Measurements from ENCODE around the gene CBS.
A peak's percentile ranks its signal among the peaks of the same experiment; 100 is the strongest.
"Not testable (repeated sequence)": the region's sequence is repeated elsewhere in the genome, so short reads cannot be mapped to it uniquely, and the experiment has no call there.

CBS gene

DNA sequence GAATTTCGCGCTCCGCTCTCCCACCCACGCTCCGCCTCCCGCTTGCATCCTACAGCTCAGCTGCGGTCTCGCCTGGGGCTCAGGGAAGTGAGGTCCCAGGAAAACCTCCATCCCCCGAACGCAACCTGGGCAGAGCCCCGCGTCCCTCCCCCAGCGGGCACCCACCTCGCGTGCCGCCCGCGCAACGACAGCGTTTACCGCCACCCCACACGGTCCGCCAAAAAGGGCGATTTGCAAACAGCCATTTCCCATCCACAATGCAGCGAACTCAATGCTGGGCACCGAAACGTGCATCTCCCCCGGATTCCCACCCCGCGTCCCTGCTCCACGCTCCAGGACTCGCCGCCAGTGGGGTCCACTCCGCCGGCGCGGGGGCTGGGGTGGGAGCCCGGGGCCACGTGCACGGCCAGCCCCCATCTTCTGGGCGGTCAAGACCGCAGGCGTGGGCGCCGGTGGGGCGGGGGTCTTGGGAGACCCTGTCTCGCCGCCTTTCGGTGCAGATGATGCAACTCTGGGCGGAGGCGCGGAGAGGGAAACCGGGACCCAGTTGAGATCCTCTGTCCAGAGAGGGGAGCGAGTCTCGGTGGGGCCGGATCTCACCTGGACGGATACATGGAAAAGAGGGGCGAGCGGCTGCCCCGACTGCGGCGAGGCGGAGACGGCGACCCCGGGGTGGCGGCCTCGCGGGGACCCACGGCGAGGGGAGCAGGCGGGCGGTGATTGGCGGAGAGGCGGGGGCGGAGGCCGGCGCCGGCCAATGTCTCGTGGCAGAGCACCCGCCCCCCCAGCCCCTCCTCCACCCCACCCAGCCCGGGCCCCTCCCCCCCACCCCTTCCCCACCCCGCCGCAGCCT lies at the start of gene CBS:
Gene CBS (minus strand): TSS at position 666 of the 853 bp plus-strand sequence. CDS start 3,642 bp downstream, outside the sequence.
- not testable (repeated sequence) for H3K9me3 ChIP-seq (ENCODE audit: control insufficient read depth, insufficient read depth, low read length); H3K36me3 ChIP-seq (ENCODE audit: insufficient read depth, low read length); H3K4me1 ChIP-seq (ENCODE audit: insufficient read depth, low read length); H3K9ac ChIP-seq (ENCODE audit: low read depth, low read length)

DNA sequence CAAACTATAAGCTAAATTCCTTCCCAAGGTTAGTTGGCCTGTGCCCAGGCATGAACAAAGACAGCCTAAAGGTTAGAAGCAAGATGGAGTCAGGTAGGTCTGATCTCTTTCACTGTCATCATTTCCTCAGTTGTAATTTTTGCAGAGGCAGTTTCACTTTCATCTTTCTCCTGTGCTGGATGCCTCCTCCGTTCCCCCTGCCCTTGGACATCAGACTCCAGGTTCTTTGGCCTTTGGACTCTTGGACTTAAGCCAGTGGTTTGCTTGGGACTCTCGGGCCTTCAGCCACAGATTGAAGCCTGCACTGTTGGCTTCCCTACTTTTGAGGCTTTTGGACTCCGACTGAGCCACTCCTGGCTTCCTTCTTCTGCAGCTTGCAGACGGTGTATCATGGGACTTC lies 40.3 kb upstream of the CBS start:
- not testable (repeated sequence) for H3K4me1 ChIP-seq (ENCODE audit: insufficient read depth, low read length); H3K9me3 ChIP-seq (ENCODE audit: control insufficient read depth, insufficient read depth, low read length); H3K9ac ChIP-seq (ENCODE audit: low read depth, low read length); H3K36me3 ChIP-seq (ENCODE audit: insufficient read depth, low read length)

DNA sequence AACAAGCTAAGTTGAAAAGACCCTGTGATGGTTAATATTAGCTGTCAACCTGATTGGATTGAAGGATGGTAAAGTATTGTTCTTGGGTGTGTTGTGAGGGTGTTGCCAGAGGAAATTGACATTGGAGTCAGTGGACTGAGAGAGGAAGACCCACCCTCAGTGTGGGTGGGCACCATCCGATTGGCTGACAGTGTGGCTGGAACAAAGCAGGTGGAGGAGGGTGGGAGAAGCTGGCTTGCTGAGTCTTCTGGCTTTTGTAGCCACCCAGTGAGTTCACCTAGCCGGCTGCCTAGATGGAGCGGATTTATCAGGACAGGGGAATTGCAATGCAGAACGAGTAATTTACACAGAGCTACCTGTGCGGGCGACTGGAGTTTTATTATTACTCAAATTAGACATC lies 38.8 kb upstream of the CBS start:
- not testable (repeated sequence) for H3K9ac ChIP-seq (ENCODE audit: low read depth, low read length); H3K36me3 ChIP-seq (ENCODE audit: insufficient read depth, low read length); H3K9me3 ChIP-seq (ENCODE audit: control insufficient read depth, insufficient read depth, low read length); H3K4me1 ChIP-seq (ENCODE audit: insufficient read depth, low read length)

DNA sequence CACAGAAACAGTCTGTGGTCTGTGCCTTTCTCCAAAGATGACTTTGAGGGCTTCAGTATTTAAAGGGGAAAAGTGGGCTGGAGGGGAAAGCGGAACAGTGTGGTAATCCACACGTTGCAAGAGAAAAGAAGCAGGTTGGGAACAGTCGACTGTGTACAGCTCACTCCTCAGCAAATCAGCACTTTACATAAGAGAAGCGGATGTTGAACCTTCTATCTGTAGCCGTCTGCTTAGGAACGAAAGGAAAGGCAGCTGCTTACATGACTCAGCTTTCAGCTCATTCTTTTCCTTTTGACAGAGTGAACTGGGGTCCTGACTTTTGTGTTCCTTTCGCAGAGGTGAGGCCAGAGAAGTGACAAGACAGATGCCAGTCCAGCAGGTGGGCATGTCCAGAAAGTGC lies 33.4 kb upstream of the CBS start:
- H3K9me3 ChIP-seq (ENCODE audit: control insufficient read depth, insufficient read depth, low read length); H3K9ac ChIP-seq (ENCODE audit: low read depth, low read length); H3K4me1 ChIP-seq (ENCODE audit: insufficient read depth, low read length); H3K36me3 ChIP-seq (ENCODE audit: insufficient read depth, low read length): not testable (repeated sequence)

DNA sequence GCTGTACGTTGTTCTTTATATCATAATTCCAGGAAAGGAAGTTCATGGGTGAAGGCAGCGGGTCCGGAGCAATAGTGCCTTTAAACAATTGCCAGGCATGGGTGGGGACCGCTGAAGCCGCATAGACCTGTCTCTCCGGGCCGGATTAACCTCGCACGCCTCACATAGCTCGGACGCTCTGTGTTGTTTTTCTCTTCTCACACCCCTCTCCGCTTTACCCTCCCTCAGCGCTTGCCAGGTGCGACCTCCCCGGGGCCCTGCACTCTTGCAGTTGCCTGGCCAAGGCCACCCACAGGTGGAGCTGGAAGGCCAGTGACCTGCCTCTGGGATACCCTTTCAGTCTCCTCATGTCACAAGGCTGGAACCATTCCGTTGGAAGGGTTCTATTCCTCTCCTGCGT lies 32.5 kb upstream of the CBS start:
- H3K9me3 ChIP-seq (ENCODE audit: control insufficient read depth, insufficient read depth, low read length); H3K9ac ChIP-seq (ENCODE audit: low read depth, low read length); H3K36me3 ChIP-seq (ENCODE audit: insufficient read depth, low read length); H3K4me1 ChIP-seq (ENCODE audit: insufficient read depth, low read length): not testable (repeated sequence)

DNA sequence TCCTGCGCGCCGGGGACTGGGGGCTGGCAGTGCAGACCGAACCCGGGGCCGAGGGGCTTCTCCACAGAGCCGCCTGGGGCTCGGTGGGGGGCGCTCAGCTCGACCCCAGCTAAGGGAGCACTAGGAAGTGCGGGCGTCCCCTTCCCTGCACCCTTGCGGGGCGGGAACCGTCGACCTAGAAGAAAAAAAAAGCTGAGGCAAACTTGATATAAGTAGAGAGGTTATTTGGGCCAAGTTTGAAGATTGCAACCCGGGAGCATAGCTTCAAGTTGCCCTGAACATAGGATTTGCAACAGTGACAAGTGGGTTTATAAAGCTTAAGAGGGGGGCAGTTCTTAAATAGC lies 32.1 kb upstream of the CBS start:
- H3K9me3 ChIP-seq (ENCODE audit: control insufficient read depth, insufficient read depth, low read length); H3K36me3 ChIP-seq (ENCODE audit: insufficient read depth, low read length); H3K4me1 ChIP-seq (ENCODE audit: insufficient read depth, low read length); H3K9ac ChIP-seq (ENCODE audit: low read depth, low read length): not testable (repeated sequence)

DNA sequence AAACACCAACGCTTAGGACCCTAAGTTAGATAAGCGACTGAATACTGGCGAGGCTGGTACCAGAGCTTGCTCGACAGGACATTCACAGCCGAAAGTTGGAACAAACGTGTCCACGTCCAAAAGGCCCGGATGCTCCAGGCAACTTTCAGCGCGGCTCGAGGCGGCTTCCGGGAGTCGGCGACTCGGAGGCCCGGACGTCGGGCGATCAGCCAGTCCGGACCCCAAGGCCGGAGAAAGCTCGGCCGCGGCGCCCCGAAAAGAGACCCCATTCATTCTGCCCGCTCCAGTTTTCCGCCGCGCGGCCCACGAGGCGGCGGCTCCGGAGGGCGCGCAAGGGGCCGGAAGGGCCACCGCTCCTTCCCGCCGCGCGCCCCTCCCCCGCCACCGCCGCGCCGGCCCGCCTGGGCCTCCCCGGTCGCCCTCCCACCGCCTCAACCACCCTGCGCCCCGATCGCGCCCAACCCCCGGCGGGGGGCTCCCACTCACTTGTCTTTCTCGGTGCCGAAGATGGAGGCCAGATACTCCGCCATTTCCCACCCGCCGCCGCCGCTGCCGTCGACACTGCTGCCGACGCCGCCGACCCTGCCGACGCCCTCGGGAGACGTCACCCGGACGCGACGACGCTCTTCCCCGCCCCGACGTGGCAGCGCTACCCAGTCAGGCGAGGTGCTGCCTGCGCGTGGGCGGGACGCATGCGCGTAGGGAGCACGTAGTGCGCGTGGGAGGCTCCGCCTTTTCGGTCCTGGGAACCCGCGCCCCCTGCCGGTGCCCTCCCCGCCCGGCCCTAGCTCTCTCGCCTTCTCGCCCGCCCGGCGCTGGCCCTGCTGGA lies 31.5 kb upstream of the CBS start, which contains the start of gene U2AF1:
Gene U2AF1 (minus strand): TSS at position 606 of the 829 bp plus-strand sequence. CDS start 76 bp downstream, at position 530.
- H3K36me3 ChIP-seq (ENCODE audit: insufficient read depth, low read length); H3K9me3 ChIP-seq (ENCODE audit: control insufficient read depth, insufficient read depth, low read length); H3K4me1 ChIP-seq (ENCODE audit: insufficient read depth, low read length): not testable (repeated sequence)
- H3K9ac ChIP-seq (ENCODE audit: low read depth, low read length): peak within 1 kb of the TSS; percentile 45; the same call in 1 of the 2 replicates

DNA sequence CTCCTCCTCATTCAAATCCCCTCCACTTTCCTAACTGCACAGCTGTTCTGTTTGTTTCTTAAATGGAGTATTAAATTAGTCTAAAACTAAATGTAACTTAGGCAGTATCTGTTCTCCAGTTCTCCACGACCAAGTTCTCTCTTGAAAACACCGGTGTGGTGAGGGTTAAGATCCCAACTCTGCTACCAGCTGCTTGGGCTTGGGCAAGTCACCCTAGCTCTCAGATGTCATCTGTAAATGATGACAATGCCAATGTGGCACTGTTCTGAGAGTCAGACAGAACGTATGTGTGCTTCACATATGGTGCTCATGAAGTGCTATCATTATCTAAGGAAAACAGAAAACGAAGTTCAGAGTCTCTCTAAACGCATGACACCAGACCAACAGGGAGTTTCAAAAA lies 29.0 kb upstream of the CBS start:
- not testable (repeated sequence) for H3K9me3 ChIP-seq (ENCODE audit: control insufficient read depth, insufficient read depth, low read length); H3K9ac ChIP-seq (ENCODE audit: low read depth, low read length); H3K36me3 ChIP-seq (ENCODE audit: insufficient read depth, low read length); H3K4me1 ChIP-seq (ENCODE audit: insufficient read depth, low read length)

DNA sequence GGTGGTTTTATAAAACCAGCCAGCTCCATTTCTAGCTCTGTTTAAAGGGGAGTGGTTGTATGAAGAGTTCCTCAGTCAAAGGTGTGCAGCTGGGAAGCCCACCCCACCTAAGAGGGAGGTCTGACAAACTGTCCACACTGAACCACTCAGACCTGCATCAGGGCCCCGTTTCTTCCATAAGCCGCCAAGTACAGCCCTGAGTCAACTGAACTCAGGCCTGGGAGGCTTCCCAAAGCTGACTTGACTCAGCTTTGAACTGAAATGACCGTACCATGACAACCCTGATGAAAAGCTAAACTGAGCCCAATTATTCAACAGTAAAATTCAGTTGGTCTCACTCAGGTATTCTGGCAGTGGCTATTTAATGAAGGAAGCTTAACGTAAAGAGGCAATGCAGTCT lies 26.6 kb upstream of the CBS start:
- H3K9ac ChIP-seq (ENCODE audit: low read depth, low read length); H3K4me1 ChIP-seq (ENCODE audit: insufficient read depth, low read length); H3K36me3 ChIP-seq (ENCODE audit: insufficient read depth, low read length); H3K9me3 ChIP-seq (ENCODE audit: control insufficient read depth, insufficient read depth, low read length): not testable (repeated sequence)

DNA sequence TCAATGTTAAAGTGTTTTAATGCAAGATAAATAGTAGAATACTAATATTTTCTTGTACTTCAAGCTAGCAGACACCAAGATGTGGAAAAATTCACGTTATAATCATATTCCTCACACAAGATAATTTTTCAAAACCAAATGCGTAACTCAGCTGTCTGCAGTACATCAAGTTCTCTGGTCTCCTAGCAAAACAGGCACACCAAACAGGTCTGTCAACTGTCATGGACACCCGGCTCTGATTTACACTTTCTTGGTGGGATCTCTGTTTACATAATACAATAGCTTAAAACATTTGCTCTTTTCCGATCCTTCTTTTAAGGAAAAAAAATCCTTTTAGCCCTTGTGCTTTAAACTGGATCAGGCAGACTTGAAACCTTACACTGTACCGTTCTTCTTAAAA lies 26.0 kb upstream of the CBS start:
- not testable (repeated sequence) for H3K9ac ChIP-seq (ENCODE audit: low read depth, low read length); H3K4me1 ChIP-seq (ENCODE audit: insufficient read depth, low read length); H3K9me3 ChIP-seq (ENCODE audit: control insufficient read depth, insufficient read depth, low read length); H3K36me3 ChIP-seq (ENCODE audit: insufficient read depth, low read length)

DNA sequence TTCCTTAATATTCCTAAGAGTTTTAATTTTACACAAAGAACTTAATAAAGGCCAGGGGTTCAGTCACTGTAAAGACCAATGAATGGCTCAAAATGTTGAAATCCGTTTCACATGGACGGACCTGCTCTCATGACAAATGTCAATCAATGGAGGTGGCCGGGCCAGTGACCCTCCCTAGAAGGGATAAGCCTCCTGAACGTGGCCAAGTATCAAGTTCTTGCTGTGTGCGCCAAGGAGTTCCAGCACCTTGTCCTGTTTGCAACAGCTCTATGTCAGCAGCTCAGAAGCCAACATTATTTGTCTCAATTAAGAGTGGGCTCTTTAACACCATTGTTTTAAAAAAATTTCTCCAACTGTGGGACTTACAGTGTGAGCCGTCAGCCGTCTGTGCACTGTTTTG lies 25.4 kb upstream of the CBS start:
- not testable (repeated sequence) for H3K9me3 ChIP-seq (ENCODE audit: control insufficient read depth, insufficient read depth, low read length); H3K9ac ChIP-seq (ENCODE audit: low read depth, low read length); H3K36me3 ChIP-seq (ENCODE audit: insufficient read depth, low read length); H3K4me1 ChIP-seq (ENCODE audit: insufficient read depth, low read length)

DNA sequence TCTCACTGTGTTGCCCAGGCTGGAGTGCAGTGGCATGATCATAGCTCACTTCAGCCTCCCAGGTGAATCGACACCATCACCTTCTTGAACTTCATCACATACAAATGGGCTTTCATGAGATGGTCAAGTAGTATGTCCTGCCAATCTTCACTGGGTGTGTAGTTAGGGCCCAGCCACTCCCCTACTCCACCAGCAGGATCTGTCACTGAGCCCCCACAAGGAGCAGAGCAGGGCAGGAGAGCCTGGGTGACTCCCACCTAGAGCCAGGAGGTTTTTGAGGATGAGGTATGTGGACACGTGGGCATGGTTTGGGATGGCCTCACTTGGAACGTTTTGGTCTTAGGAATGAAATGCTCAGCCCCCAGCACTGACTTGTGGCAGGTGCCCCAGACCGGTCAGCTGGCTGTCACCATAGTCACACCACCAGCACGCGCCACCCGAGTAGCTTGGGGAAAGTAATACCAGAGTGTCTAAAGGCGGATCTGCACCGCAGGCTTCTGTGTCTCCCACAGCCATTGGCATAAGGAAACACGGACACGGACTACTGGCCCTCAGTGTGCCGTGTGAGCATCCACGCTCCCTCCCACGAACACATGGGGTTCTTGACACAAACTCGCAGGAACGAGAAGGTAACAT lies 16.5 kb upstream of the CBS start:
- not testable (repeated sequence) for H3K4me1 ChIP-seq (ENCODE audit: insufficient read depth, low read length); H3K9me3 ChIP-seq (ENCODE audit: control insufficient read depth, insufficient read depth, low read length); H3K9ac ChIP-seq (ENCODE audit: low read depth, low read length); H3K36me3 ChIP-seq (ENCODE audit: insufficient read depth, low read length)

DNA sequence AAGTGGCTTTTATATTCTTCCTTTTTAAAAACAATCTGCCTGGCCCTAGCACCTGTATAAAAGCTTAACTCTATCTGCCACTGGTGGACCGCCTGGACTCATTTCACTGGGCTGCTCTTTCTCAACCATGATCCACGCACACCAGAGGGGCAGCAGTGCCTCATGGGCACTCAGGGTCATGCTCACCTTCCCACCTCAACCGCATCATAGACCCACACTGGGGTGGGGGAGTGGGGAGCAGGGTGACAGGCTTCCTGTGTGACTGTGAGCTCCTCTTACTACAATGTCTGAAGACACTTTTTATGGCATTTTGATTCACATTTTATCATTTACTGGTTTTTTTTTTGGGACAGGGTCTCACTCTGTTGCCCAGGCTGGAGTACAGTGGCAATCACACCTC lies 15.3 kb upstream of the CBS start:
- not testable (repeated sequence) for H3K36me3 ChIP-seq (ENCODE audit: insufficient read depth, low read length); H3K9me3 ChIP-seq (ENCODE audit: control insufficient read depth, insufficient read depth, low read length); H3K4me1 ChIP-seq (ENCODE audit: insufficient read depth, low read length); H3K9ac ChIP-seq (ENCODE audit: low read depth, low read length)

DNA sequence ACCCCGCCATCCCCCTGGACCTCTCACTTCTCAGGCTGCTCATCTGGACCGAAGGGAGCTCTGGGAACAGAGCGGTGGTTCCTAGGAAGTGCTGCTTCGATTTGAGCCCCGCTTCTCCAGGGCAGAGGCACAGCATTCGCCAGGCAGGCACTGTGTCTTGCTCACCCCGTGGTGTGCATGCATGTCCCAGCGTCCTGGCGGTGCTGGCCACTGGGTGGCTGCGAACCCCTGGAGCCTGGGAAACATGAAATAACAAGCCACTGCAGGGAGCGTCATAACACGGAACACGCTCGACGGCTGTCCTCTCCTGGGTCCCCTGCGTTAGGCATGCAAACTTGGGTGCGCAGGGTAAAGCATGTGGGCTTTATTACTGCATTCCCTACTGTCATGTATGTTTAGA lies 13.8 kb upstream of the CBS start:
- H3K9ac ChIP-seq (ENCODE audit: low read depth, low read length); H3K9me3 ChIP-seq (ENCODE audit: control insufficient read depth, insufficient read depth, low read length); H3K4me1 ChIP-seq (ENCODE audit: insufficient read depth, low read length); H3K36me3 ChIP-seq (ENCODE audit: insufficient read depth, low read length): not testable (repeated sequence)

All from ES-I3 (cell line).